Globus pallidus (tissue), 1 donor: ENCODE measurements around the gene ERICH2.

Experiments
- DNase-seq: peaks from one replicate; pipeline ENCODE4 v3.0.0-alpha.2; 2015; ENCODE audit warnings: low spot score

The ERICH2 gene

GRCh38 chr2:170763232-170763631, 6.9 kb upstream of the ERICH2 start:
- no peak for DNase-seq

- no peak for DNase-seq
These were observed 5.3 kb upstream of the ERICH2 start for GRCh38 chr2:170764880-170765261.

- DNase-seq = no peak
These were observed 3.5 kb upstream of the ERICH2 start for GRCh38 chr2:170766693-170767092.

GRCh38 chr2:170770606-170771420, 635 bp downstream of the ERICH2 start:
- peak; percentile 70 for DNase-seq

- DNase-seq = no peak
These were observed 1.3 kb downstream of the ERICH2 start for GRCh38 chr2:170771421-170771937.

GRCh38 chr2:170772295-170772694, 2.1 kb downstream of the ERICH2 start:
- DNase-seq = no peak

- DNase-seq = no peak
These were observed 3.9 kb downstream of the ERICH2 start for GRCh38 chr2:170774074-170774473.

GRCh38 chr2:170778900-170779299, 8.7 kb downstream of the ERICH2 start:
- DNase-seq = no peak

- DNase-seq = no peak
These were observed 9.1 kb downstream of the ERICH2 start for GRCh38 chr2:170779304-170779703.

- no peak for DNase-seq
These were observed 12.5 kb downstream of the ERICH2 start for GRCh38 chr2:170782673-170783072.

GRCh38 chr2:170783549-170783948, 13.4 kb downstream of the ERICH2 start:
- no peak for DNase-seq

- no peak for DNase-seq
These were observed 28.8 kb downstream of the ERICH2 start for GRCh38 chr2:170798996-170799395.

GRCh38 chr2:170806548-170806947, 36.4 kb downstream of the ERICH2 start:
- DNase-seq = no peak

- DNase-seq = peak; percentile 80
These were observed 42.8 kb downstream of the ERICH2 start for GRCh38 chr2:170812710-170813600.

GRCh38 chr2:170813611-170814532, 43.7 kb downstream of the ERICH2 start:
- no peak for DNase-seq

GRCh38 chr2:170814533-170815230, 44.5 kb downstream of the ERICH2 start:
- DNase-seq = no peak

GRCh38 chr2:170815311-170815710, 45.1 kb downstream of the ERICH2 start:
- no peak for DNase-seq

GRCh38 chr2:170815746-170816503, 45.7 kb downstream of the ERICH2 start:
- peak; percentile 41 for DNase-seq

- DNase-seq = no peak
These were observed 46.4 kb downstream of the ERICH2 start, which contains the start of gene GAD1 for GRCh38 chr2:170816504-170817092. Gene GAD1 (plus strand): TSS chr2:170816887. CDS start chr2:170818592, 1,705 bp downstream.
